Posterior vena cava (tissue), 2 donors: ENCODE results near the gene APOB. TPM values are rescaled to one million over a fixed set of nuclear protein-coding genes. Genes with fewer than 3 reads are reported as not detected.

Source experiments
- DNase-seq: peaks from one replicate; pipeline ENCODE4 v3.0.0-alpha.2; 2020; ENCODE audit warnings: low spot score
- intact Hi-C, 2 donors: fragments of 100-400 bp; cut with DNase I; formaldehyde crosslinking; loops; one replicate each; pipeline versions ENCODE4 v1.14.1 to v1.14.2; 2022 to 2023
- long read RNA-seq, 2 donors: library from polyadenylated mRNA; unstranded; transcript quantifications; one replicate each; pipeline ENCODE4 v2.0.0, GENCODE V29; 2020 to 2021
- total RNA-seq, 2 donors: library from RNA; stranded (reverse); fragmentation: NEBNext Ultra II Directional; extraction: Animal tissue kit (Norgen Biotek cat#: 25700); gene quantifications; one replicate each; pipeline ENCODE4 v1.2.1, GENCODE V29; 2021
- donor health status: DM: yes; HTN: yes; CAD: no.
- donor health status: DM: yes; HTN: yes; CAD: no.

The APOB gene
- 1 to 10 TPM; 1.6 to 1.9 TPM for total RNA-seq
- long read RNA-seq, donor 1, partial matches to known transcripts, result 1 of 2 reads
- long read RNA-seq, donor 1, other reads (novel, unspliced or antisense), result 1 of 2 reads
- long read RNA-seq, donor 2, result 0 reads

- no peak for DNase-seq
- intact Hi-C loops, result loop anchor here (2.0 to 5.0 kb wide), 2 partner anchors 73 kb away; no protein-coding TSS in a partner anchor
Observed at GRCh38 chr2:21043744-21044532, at the start of gene APOB. APOB (minus strand) TSS chr2:21044073; CDS start chr2:21043945, 128 bp downstream.

GRCh38 chr2:21092308-21092869, 48.5 kb upstream of the APOB start:
- no peak for DNase-seq
- intact Hi-C loops, result no loop called here

GRCh38 chr2:21084401-21084800, 40.5 kb upstream of the APOB start:
- DNase-seq, result no peak
- intact Hi-C loops, result no loop called here

- intact Hi-C loops, result no loop called here
- DNase-seq, result no peak
Observed at GRCh38 chr2:21083482-21083881, 39.6 kb upstream of the APOB start.

- no peak for DNase-seq
- intact Hi-C loops, result no loop called here
Observed at GRCh38 chr2:21078296-21078695, 34.4 kb upstream of the APOB start.

- DNase-seq, result no peak
- intact Hi-C loops, result no loop called here
Observed at GRCh38 chr2:21072477-21073242, 28.8 kb upstream of the APOB start.

- DNase-seq, result no peak
- intact Hi-C loops, result no loop called here
Observed at GRCh38 chr2:21070341-21071257, 26.7 kb upstream of the APOB start.

GRCh38 chr2:21069746-21070340, 26.0 kb upstream of the APOB start:
- DNase-seq, result no peak
- intact Hi-C loops, result no loop called here

- DNase-seq, result no peak
- intact Hi-C loops, result no loop called here
Observed at GRCh38 chr2:21067859-21068537, 24.1 kb upstream of the APOB start.

- DNase-seq, result no peak
- intact Hi-C loops, result no loop called here
Observed at GRCh38 chr2:21067125-21067524, 23.3 kb upstream of the APOB start.

- intact Hi-C loops, result no loop called here
- DNase-seq, result no peak
Observed at GRCh38 chr2:21059885-21060610, 16.2 kb upstream of the APOB start.

GRCh38 chr2:21057097-21057496, 13.2 kb upstream of the APOB start:
- DNase-seq, result no peak
- intact Hi-C loops, result no loop called here

GRCh38 chr2:21055879-21056790, 12.3 kb upstream of the APOB start:
- DNase-seq, result no peak
- intact Hi-C loops, result no loop called here

- DNase-seq, result no peak
- intact Hi-C loops, result no loop called here
Observed at GRCh38 chr2:21055451-21055850, 11.6 kb upstream of the APOB start.

- DNase-seq, result no peak
- intact Hi-C loops, result no loop called here
Observed at GRCh38 chr2:21054011-21054410, 10.1 kb upstream of the APOB start.

GRCh38 chr2:21052044-21052443, 8.2 kb upstream of the APOB start:
- no peak for DNase-seq
- intact Hi-C loops, result no loop called here

GRCh38 chr2:21050164-21050563, 6.3 kb upstream of the APOB start:
- DNase-seq, result no peak
- intact Hi-C loops, result no loop called here
